ENCODE results near the gene CHGA.

Gene CHGA

GRCh38 chr14:92936085-92936484, 13.1 kb downstream of the CHGA start:
- no peak overlapping the region for H3K4me3 ChIP-seq (ENCODE audit: low read depth, low read length)
- TF ChIP-seq, protein P1, sequence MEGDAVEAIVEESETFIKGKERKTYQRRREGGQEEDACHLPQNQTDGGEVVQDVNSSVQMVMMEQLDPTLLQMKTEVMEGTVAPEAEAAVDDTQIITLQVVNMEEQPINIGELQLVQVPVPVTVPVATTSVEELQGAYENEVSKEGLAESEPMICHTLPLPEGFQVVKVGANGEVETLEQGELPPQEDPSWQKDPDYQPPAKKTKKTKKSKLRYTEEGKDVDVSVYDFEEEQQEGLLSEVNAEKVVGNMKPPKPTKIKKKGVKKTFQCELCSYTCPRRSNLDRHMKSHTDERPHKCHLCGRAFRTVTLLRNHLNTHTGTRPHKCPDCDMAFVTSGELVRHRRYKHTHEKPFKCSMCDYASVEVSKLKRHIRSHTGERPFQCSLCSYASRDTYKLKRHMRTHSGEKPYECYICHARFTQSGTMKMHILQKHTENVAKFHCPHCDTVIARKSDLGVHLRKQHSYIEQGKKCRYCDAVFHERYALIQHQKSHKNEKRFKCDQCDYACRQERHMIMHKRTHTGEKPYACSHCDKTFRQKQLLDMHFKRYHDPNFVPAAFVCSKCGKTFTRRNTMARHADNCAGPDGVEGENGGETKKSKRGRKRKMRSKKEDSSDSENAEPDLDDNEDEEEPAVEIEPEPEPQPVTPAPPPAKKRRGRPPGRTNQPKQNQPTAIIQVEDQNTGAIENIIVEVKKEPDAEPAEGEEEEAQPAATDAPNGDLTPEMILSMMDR (conservative IDR thresholded peaks at IDR 0.05; ENCODE audit: low read depth, low read length) = no peak
- DNase-seq (ENCODE audit: low read depth) = no peak

DNA sequence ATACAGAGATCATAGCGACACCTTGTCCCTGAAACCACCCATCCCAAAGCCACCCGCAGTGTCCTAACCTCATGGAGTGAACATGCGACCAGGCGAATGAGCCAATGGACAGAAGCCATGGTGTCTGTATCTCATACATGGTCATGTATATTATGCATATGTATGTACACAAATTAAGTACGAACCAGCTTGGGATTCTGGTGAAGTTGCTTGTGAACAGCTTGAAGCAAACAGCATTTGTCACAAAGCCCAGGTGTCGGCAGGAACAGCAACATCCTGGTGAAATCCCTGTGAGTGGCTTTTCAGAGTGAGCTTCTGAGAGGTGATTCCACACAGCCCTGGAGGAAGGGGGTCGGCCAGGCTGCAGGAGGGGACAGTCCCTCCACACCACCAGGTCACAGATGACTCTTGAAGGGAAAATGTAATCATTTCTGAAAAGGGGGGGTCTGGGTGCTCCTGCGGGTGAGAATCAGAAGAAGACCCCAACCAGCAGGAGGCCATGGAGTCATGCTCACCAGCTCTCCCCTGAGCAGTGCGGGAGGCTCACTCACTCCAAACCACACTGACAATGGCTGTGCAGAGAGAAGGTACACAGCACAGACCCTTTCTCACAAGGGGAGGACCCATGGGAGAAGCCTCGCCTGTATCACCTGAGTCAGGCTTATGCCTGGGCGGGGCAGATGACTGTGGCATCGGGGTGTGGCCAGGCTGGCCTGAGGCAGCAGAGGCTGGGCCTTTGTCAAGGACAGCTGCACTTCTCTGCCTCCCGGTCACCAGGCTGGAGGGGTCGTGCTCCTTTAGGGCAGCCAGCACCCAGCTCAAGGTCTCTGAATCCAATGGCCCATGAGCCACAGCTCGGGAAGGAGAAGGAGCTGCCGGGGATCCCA, 14.3 kb downstream of the CHGA start:
- no peak for DNase-seq (ENCODE audit: low read depth)
- TF ChIP-seq, protein P1 (conservative IDR thresholded peaks at IDR 0.05; ENCODE audit: low read depth, low read length) = no peak
- H3K4me3 ChIP-seq (ENCODE audit: low read depth, low read length) = no peak overlapping the region

DNA sequence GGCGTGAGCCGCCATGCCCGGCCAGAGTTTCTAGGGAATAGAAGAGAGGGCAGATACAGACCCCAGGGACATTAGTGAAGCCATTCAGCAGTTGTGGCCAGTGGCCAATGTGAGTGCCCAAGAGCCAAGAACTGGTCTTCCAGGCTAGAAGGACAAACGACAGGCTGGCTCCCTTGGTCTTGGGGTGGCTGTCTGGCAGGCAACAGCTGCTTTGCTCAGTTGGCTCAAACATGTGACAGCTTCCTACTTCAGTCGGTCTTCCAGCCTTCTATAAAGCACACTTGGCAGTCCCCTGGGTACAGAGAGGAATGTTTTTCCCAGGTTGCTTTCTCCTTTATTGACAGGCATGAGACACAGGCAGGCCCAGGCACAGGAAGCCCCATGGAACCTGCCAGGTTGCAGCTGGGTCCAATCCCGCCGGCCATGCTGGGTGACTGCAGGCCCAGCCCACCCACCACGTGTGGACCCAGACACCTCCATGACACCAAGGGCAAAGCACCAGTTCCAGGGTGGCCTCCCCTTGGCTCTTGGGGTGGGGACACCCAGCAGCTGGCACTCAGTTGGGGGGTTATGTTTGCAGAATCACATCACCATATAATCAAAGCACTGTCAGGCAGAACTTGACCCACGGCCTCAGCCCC, 15.4 kb downstream of the CHGA start:
- TF ChIP-seq, protein P1 (conservative IDR thresholded peaks at IDR 0.05; ENCODE audit: low read depth, low read length) = no peak
- no peak overlapping the region for H3K4me3 ChIP-seq (ENCODE audit: low read depth, low read length)
- no peak for DNase-seq (ENCODE audit: low read depth)

GRCh38 chr14:92938890-92939671, 16.1 kb downstream of the CHGA start:
- H3K4me3 ChIP-seq (ENCODE audit: low read depth, low read length) = no peak overlapping the region
- TF ChIP-seq, protein P1 (conservative IDR thresholded peaks at IDR 0.05; ENCODE audit: low read depth, low read length) = no peak
- no peak for DNase-seq (ENCODE audit: low read depth)

- H3K4me3 ChIP-seq (ENCODE audit: low read depth, low read length) = no peak overlapping the region
- no peak for DNase-seq (ENCODE audit: low read depth)
- TF ChIP-seq, protein P1 (conservative IDR thresholded peaks at IDR 0.05; ENCODE audit: low read depth, low read length) = no peak
These were observed 16.7 kb downstream of the CHGA start for GRCh38 chr14:92939699-92940098.

DNA sequence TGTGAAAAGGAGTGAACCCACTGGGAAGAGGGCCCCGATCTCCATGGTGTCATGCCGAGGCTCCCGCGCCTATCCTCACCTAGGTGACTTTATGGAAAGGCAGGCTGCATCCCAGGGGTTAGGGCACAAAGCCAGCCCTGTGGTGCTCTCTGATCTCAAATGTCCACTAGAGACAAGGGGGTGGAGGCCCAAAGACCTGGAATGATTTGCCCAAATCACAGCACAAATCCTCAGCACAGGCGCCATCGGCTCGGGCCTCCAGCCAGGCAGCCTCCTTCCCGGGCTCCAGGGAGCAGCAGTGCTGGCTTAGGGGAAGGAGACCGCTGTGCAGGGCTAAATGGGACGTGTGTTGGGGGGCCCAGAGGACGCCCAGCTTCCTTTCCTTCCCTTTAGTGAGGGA, 17.6 kb downstream of the CHGA start:
- H3K4me3 ChIP-seq (ENCODE audit: low read depth, low read length) = no peak overlapping the region

More for the DNA sequence above, 17.6 kb downstream of the CHGA start:
- TF ChIP-seq, protein P1 (conservative IDR thresholded peaks at IDR 0.05; ENCODE audit: low read depth, low read length) = no peak
- no peak for DNase-seq (ENCODE audit: low read depth)
